Measurements from ENCODE around the gene PRMT2.

DNA sequence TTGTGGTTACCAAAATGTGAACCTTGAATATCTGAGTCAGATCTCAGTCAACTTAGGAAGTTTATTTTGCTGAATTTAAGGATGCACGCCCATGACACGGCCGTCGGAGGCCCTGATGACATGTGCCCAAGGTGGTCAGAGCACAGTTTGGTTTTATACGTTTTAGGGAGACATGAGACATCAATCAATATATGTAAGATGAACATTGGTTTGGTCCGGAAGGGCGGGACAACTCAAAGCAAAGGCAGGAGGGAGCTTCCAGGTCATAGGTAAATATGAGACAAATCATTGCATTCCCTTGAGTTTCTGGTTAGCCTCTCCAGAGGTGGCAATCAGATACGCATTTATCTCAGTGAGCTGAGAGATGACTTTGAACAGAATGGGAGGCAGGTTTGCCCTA lies 1.0 kb upstream of the PRMT2 start:
- TF ChIP-seq, protein P1, sequence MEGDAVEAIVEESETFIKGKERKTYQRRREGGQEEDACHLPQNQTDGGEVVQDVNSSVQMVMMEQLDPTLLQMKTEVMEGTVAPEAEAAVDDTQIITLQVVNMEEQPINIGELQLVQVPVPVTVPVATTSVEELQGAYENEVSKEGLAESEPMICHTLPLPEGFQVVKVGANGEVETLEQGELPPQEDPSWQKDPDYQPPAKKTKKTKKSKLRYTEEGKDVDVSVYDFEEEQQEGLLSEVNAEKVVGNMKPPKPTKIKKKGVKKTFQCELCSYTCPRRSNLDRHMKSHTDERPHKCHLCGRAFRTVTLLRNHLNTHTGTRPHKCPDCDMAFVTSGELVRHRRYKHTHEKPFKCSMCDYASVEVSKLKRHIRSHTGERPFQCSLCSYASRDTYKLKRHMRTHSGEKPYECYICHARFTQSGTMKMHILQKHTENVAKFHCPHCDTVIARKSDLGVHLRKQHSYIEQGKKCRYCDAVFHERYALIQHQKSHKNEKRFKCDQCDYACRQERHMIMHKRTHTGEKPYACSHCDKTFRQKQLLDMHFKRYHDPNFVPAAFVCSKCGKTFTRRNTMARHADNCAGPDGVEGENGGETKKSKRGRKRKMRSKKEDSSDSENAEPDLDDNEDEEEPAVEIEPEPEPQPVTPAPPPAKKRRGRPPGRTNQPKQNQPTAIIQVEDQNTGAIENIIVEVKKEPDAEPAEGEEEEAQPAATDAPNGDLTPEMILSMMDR (conservative IDR thresholded peaks at IDR 0.05 in 1 of 2, IDR thresholded peaks at IDR 0.05 in 1 of 2; ENCODE audit: low read depth in 1 of 2, low read length in 2 of 2) = no peak
- TF ChIP-seq EZH2 (IDR thresholded peaks at IDR 0.05; ENCODE audit: low read length, missing control alignments) = no peak
